HG03025 (cell line): ENCODE results near the gene GLYR1.

Experiments used
- ATAC-seq: cut with Tn5 transposase; IDR thresholded peaks from one replicate; pipeline ENCODE4 v1.9.1; 2021; ENCODE audit warnings: mild to moderate bottlenecking, moderate library complexity; ENCODE audit not compliant: unreplicated experiment, low FRiP score

The GLYR1 gene

GRCh38 chr16:4852221-4852872, 5.3 kb upstream of the GLYR1 start:
- no peak for ATAC-seq

- ATAC-seq = no peak
Observed at GRCh38 chr16:4850211-4850610, 3.1 kb upstream of the GLYR1 start.

GRCh38 chr16:4847774-4848587, 893 bp upstream of the GLYR1 start:
- ATAC-seq = peak; percentile 16

- ATAC-seq = peak; percentile 17
Observed at GRCh38 chr16:4846503-4846900, 586 bp downstream of the GLYR1 start.

GRCh38 chr16:4840984-4841383, 6.1 kb downstream of the GLYR1 start:
- no peak for ATAC-seq

- ATAC-seq = no peak
Observed at GRCh38 chr16:4839942-4840341, 7.1 kb downstream of the GLYR1 start.

GRCh38 chr16:4837733-4838501, 9.2 kb downstream of the GLYR1 start:
- ATAC-seq = no peak

GRCh38 chr16:4836727-4837126, 10.4 kb downstream of the GLYR1 start:
- no peak for ATAC-seq

- no peak for ATAC-seq
Observed at GRCh38 chr16:4833584-4833983, 13.5 kb downstream of the GLYR1 start.

- ATAC-seq = no peak
Observed at GRCh38 chr16:4832698-4833343, 14.3 kb downstream of the GLYR1 start.

GRCh38 chr16:4831616-4832015, 15.5 kb downstream of the GLYR1 start:
- ATAC-seq = no peak

GRCh38 chr16:4830408-4830807, 16.7 kb downstream of the GLYR1 start:
- ATAC-seq = no peak

- ATAC-seq = no peak
Observed at GRCh38 chr16:4828567-4829321, 18.3 kb downstream of the GLYR1 start.

- ATAC-seq = no peak
Observed at GRCh38 chr16:4826980-4827379, 20.1 kb downstream of the GLYR1 start.

GRCh38 chr16:4826526-4826925, 20.6 kb downstream of the GLYR1 start:
- no peak for ATAC-seq

GRCh38 chr16:4825196-4825595, 21.9 kb downstream of the GLYR1 start:
- ATAC-seq = no peak

- no peak for ATAC-seq
Observed at GRCh38 chr16:4820652-4821051, 26.4 kb downstream of the GLYR1 start.

- ATAC-seq = no peak
Observed at GRCh38 chr16:4814542-4815173, 32.4 kb downstream of the GLYR1 start.

- ATAC-seq = no peak
Observed at GRCh38 chr16:4814046-4814445, 33.0 kb downstream of the GLYR1 start.
